Measurements from ENCODE around the gene CRYGB. TPM values are rescaled to one million over a fixed set of nuclear protein-coding genes. Genes with fewer than 3 reads are reported as not detected.

Gene CRYGB
- total RNA-seq, 4 donors from 2014 or later, result not detected

Other genes starting within 250 kb of the CRYGB start
- gene PLEKHM3, start 120.6 kb downstream of the CRYGB start, total RNA-seq, result 10 to 100 TPM; 14.9 to 28.3 (median 21.0) TPM
- not detected for gene CRYGD, start 21.6 kb downstream of the CRYGB start, total RNA-seq
- gene CRYGC, start 16.3 kb downstream of the CRYGB start, total RNA-seq, result not detected
- gene CRYGA, start 17.4 kb upstream of the CRYGB start, total RNA-seq, result not detected
- gene C2orf80, start 43.9 kb upstream of the CRYGB start, total RNA-seq, result not detected
- gene IDH1, start 108.9 kb upstream of the CRYGB start, total RNA-seq, result 10 to 100 TPM; 38.4 to 58.3 (median 43.9) TPM
- 10 to 100 TPM; 25.0 to 55.9 (median 26.7) TPM for gene PIKFYVE, start 120.1 kb upstream of the CRYGB start, total RNA-seq